Vagina (tissue), 2 donors: Measurements from ENCODE around the gene FCF1. TPM values are rescaled to one million over a fixed set of nuclear protein-coding genes. Genes with fewer than 3 reads are reported as not detected.

Source experiments
- DNase-seq, 2 donors: peaks; one replicate each; pipeline ENCODE4 v3.0.0-alpha.2; 2017; ENCODE audit errors: extremely low spot score in 2 of 2
- H3K27ac ChIP-seq: fragments of 200-600 bp; sonication (generic); one replicate; pipeline ENCODE4 v1.5.1; 2019
- H3K27me3 ChIP-seq: fragments of 200-600 bp; sonication (generic); one replicate; pipeline ENCODE4 v1.5.1; 2019
- H3K36me3 ChIP-seq, 2 donors: fragments of 200-600 bp; sonication (generic); one replicate each; pipeline ENCODE4 v1.5.1; 2017 to 2019
- H3K4me1 ChIP-seq: fragments of 200-600 bp; sonication (generic); one replicate; pipeline ENCODE4 v1.5.1; 2019
- H3K4me3 ChIP-seq, 2 donors: fragments of 200-600 bp; sonication (generic); 1 replicate in 1 of 2; 2 replicates in 1 of 2; pipeline ENCODE4 v1.5.1; 2016 to 2019
- H3K9me3 ChIP-seq: fragments of 200-600 bp; sonication (generic); one replicate; pipeline ENCODE4 v1.5.1; 2019
- POLR2A ChIP-seq, 2 donors: fragments of 450-650 bp; IDR thresholded peaks; one replicate each; pipeline ENCODE4 v1.6.1; 2017; ENCODE audit warnings: antibody characterized with exemption in 2 of 2, mild to moderate bottlenecking in 2 of 2, moderate library complexity in 2 of 2
- POLR2AphosphoS5 ChIP-seq, 2 donors: sonication (generic); formaldehyde crosslinking; IDR thresholded peaks; one replicate each; pipeline ENCODE4 v1.9.0; 2017; ENCODE audit warnings: antibody characterized with exemption in 2 of 2, mild to moderate bottlenecking in 2 of 2, low read depth in 1 of 2; ENCODE audit not compliant: insufficient read depth in 1 of 2
- intact Hi-C: fragments of 100-400 bp; cut with DNase I; formaldehyde crosslinking; loops from one replicate; pipeline ENCODE4 v1.15.1; 2023
- small RNA-seq: library from RNA; depleted of rRNA; stranded (forward); fragments of <200 nt; gene quantifications from one replicate; pipeline ENCODE3, GENCODE V24; 2016
- total RNA-seq: library from RNA; depleted of rRNA; stranded (reverse); fragments of >200 nt; gene quantifications from one replicate; pipeline ENCODE4 v1.2.3, GENCODE V29; 2016
- TF ChIP-seq, protein P1 (sequence below), 3 experiments: fragments of 450-650 bp in 2 of 3; fragments of 200-600 bp in 1 of 3; sonication (generic) in 1 of 3; IDR thresholded peaks; one replicate each; pipeline ENCODE4 v1.5.1; 2017 to 2019; ENCODE audit warnings: antibody characterized with exemption in 3 of 3, mild to moderate bottlenecking in 2 of 3, moderate library complexity in 2 of 3

Gene FCF1
- total RNA-seq, 1 donor from 2014 or later, result 11.0 TPM

DNA sequence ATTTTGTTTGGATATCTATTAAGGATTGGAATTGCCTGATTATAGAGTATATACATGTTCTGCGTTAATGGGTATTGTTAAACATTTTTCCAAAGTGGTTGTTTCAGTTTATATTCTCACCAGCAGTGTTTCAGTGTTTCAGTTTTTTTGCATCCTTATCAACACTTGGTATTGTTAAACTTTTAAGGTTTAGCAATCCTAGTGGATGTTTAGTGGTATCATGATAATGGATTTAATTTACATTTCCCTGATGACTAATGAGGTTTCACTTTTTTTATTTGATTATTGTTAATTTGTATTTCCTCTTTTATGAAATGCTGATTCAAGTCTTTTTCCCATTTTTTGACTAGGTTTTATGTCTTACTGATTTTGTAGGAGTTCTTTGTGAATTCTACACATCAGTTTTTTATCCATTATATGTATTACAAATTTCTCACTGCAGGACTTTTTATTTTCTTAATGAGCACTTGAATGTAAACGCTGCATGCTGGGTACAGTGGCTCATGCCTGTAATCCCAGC, 73.9 kb downstream of the FCF1 start:
- H3K27me3 ChIP-seq, result no peaks in the 10 kb centered on the region
- H3K4me3 ChIP-seq, result no peak overlapping the region
- peaks cover 4% of the 10 kb centered on the region for H3K4me1 ChIP-seq
- no peaks in the 10 kb centered on the region for H3K9me3 ChIP-seq
- TF ChIP-seq POLR2AphosphoS5 (IDR thresholded peaks at IDR 0.05; ENCODE audit: insufficient read depth in 1 of 2, low read depth in 1 of 2) (no peak), POLR2A (IDR thresholded peaks at IDR 0.05) (no peak)
- TF ChIP-seq, protein P1, sequence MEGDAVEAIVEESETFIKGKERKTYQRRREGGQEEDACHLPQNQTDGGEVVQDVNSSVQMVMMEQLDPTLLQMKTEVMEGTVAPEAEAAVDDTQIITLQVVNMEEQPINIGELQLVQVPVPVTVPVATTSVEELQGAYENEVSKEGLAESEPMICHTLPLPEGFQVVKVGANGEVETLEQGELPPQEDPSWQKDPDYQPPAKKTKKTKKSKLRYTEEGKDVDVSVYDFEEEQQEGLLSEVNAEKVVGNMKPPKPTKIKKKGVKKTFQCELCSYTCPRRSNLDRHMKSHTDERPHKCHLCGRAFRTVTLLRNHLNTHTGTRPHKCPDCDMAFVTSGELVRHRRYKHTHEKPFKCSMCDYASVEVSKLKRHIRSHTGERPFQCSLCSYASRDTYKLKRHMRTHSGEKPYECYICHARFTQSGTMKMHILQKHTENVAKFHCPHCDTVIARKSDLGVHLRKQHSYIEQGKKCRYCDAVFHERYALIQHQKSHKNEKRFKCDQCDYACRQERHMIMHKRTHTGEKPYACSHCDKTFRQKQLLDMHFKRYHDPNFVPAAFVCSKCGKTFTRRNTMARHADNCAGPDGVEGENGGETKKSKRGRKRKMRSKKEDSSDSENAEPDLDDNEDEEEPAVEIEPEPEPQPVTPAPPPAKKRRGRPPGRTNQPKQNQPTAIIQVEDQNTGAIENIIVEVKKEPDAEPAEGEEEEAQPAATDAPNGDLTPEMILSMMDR (IDR thresholded peaks at IDR 0.05), result no peak
- no peak overlapping the region for H3K27ac ChIP-seq
- intact Hi-C loops, result no loop called here
- peaks cover 0 to 29% of the 10 kb centered on the region in 2 donors for H3K36me3 ChIP-seq
- DNase-seq, result no peak

Small RNAs within 50 kb of the gene (small RNA-seq; reads per million reads assigned to genes)
- not detected for gene RF00409

Other genes starting within 250 kb of the FCF1 start
- gene NPC2, start 219.8 kb upstream of the FCF1 start, total RNA-seq, result 165 TPM
- gene ISCA2, start 219.4 kb upstream of the FCF1 start, total RNA-seq, result 26.0 TPM
- 52.5 TPM for gene LTBP2, start 100.9 kb upstream of the FCF1 start, total RNA-seq
- gene AREL1, start 64 bp upstream of the FCF1 start, total RNA-seq, result 32.7 TPM
- gene YLPM1, start 50.2 kb downstream of the FCF1 start, total RNA-seq, result 50.3 TPM
- gene PROX2, start 163.0 kb downstream of the FCF1 start, total RNA-seq, result not detected
- gene DLST, start 168.8 kb downstream of the FCF1 start, total RNA-seq, result 109 TPM
- 2.0 TPM for gene RPS6KL1, start 210.1 kb downstream of the FCF1 start, total RNA-seq
- gene PGF, start 242.5 kb downstream of the FCF1 start, total RNA-seq, result 8.3 TPM